HepG2 (cell line): ENCODE data around the gene RPH3AL. TPM values are rescaled to one million over a fixed set of nuclear protein-coding genes. Genes with fewer than 3 reads are reported as not detected.

Experiments used
- ATAC-seq: fragments of 200-7000 bp; cut with Tn5 transposase; 3 replicates; pipeline ENCODE4 v1.9.1; 2020; ENCODE audit warnings: mild to moderate bottlenecking, moderate library complexity
- BruUV-seq: library from RNA; stranded (reverse); fragments of 400-500 nt; replicated peaks from 2 replicates; lab custom pipeline; 2021; lab: Mats Ljungman, UMichigan
- CTCF ChIA-PET: fragments of 300-600 bp; formaldehyde crosslinking; extraction: SDS; loops from one replicate; lab custom pipeline; 2021; ENCODE audit warnings: low total read pairs, inconsistent platforms, low intra/inter-chr PET ratio; lab: Yijun Ruan, JAX
- POLR2A ChIA-PET: fragments of 350-600 bp; sonication (Branson Sonifier 250); formaldehyde crosslinking; loops from one replicate; lab custom pipeline; 2020; ENCODE audit warnings: antibody characterized with exemption, inconsistent platforms; lab: Yijun Ruan, JAX
- DNase-seq: peaks from one replicate; pipeline ENCODE4 v3.0.0-alpha.2; 2015; ENCODE audit warnings: low spot score
- FAIRE-seq: peaks from 3 replicates; lab custom pipeline; 2011; peaks lifted over from hg19 to GRCh38; lab: Jason Lieb, UNC
- H2AFZ ChIP-seq: one replicate; pipeline ENCODE4 v1.6.1; 2011; ENCODE audit warnings: low read length, inconsistent platforms
- H3K27ac ChIP-seq: fragments of 300-600 bp; 3 replicates; pipeline ENCODE4 v1.8.0; 2011; ENCODE audit warnings: mixed run types, mild to moderate bottlenecking, mixed read lengths, low read length, inconsistent platforms; ENCODE audit not compliant: insufficient read depth; ENCODE audit errors: extremely low read length
- H3K27me3 ChIP-seq, 2 experiments: fragments of 200-600 bp in 1 of 2; 2 replicates in 1 of 2; 3 replicates in 1 of 2; pipeline versions ENCODE4 v1.6.0 to v1.8.0; 2011; ENCODE audit warnings: low read length in 2 of 2, mild to moderate bottlenecking in 2 of 2, moderate library complexity in 2 of 2, inconsistent platforms in 1 of 2; ENCODE audit not compliant: insufficient read depth in 2 of 2, control insufficient read depth in 1 of 2
- H3K36me3 ChIP-seq, 2 experiments: fragments of 200-600 bp in 1 of 2; replicated peaks in 1 of 2; 2 replicates in 1 of 2; 3 replicates in 1 of 2; pipeline versions ENCODE4 v1.5.1 to v1.8.0; 2011; ENCODE audit warnings: low read length in 2 of 2, inconsistent platforms in 1 of 2; ENCODE audit not compliant: insufficient read depth in 2 of 2, control insufficient read depth in 1 of 2
- H3K4me1 ChIP-seq: 2 replicates; pipeline ENCODE4 v1.5.1; 2012; ENCODE audit warnings: low read length, inconsistent platforms; ENCODE audit not compliant: insufficient read depth
- H3K4me2 ChIP-seq: 2 replicates; pipeline ENCODE4 v1.6.0; 2011; ENCODE audit warnings: low read depth, low read length, inconsistent platforms
- H3K4me3 ChIP-seq, 3 experiments: fragments of 200-600 bp in 1 of 3; sonication (generic), shearing (Covaris generic) in 1 of 3; replicated peaks in 1 of 3; 2 replicates each; pipeline ENCODE4 v1.5.1; 2011 to 2016; ENCODE audit warnings: low read length in 3 of 3, inconsistent platforms in 2 of 3, low read depth in 2 of 3, mild to moderate bottlenecking in 2 of 3, control low read depth in 1 of 3, mixed read lengths in 1 of 3; ENCODE audit not compliant: insufficient read depth in 1 of 3
- H3K79me2 ChIP-seq: one replicate; pipeline ENCODE4 v1.6.1; 2011; ENCODE audit warnings: low read length, inconsistent platforms; ENCODE audit not compliant: insufficient read depth
- H3K9ac ChIP-seq: 2 replicates; pipeline ENCODE4 v1.6.0; 2011; ENCODE audit warnings: mild to moderate bottlenecking, low read depth, low read length, inconsistent platforms; ENCODE audit not compliant: insufficient read depth
- H3K9me3 ChIP-seq: 2 replicates; pipeline ENCODE4 v1.5.1; 2012; ENCODE audit warnings: mild to moderate bottlenecking, low read length
- H4K20me1 ChIP-seq: 2 replicates; pipeline ENCODE4 v1.6.0; 2011; ENCODE audit warnings: inconsistent platforms, mild to moderate bottlenecking, low read length, moderate library complexity; ENCODE audit not compliant: insufficient read depth
- ASH2L ChIP-seq: fragments of 300-600, 200-600 bp; sonication (generic); IDR thresholded peaks from 2 replicates; pipeline ENCODE4 v1.7.0; 2017; ENCODE audit warnings: low read depth, mild to moderate bottlenecking, moderate library complexity, mixed read lengths, low read length; ENCODE audit not compliant: insufficient read length
- CBX5 ChIP-seq: sonication (generic); formaldehyde crosslinking; IDR thresholded peaks from 2 replicates; pipeline ENCODE4 v1.4.0; 2020; ENCODE audit warnings: missing genetic modification reagents, borderline replicate concordance
- ETV6 ChIP-seq: sonication (generic); formaldehyde crosslinking; conservative IDR thresholded peaks from 2 replicates; pipeline ENCODE4 v1.4.0; 2020; ENCODE audit warnings: missing genetic modification reagents
- FOXM1 ChIP-seq: sonication (generic); formaldehyde crosslinking; IDR thresholded peaks from 2 replicates; pipeline ENCODE4 v1.5.0; 2020; ENCODE audit warnings: missing genetic modification reagents
- GTF2F1 ChIP-seq: fragments of 150-350 bp; IDR thresholded peaks from 2 replicates; pipeline ENCODE4 v1.6.1; 2014; ENCODE audit warnings: low read length
- HOXA9 ChIP-seq: sonication (generic); formaldehyde crosslinking; IDR thresholded peaks from 2 replicates; pipeline ENCODE4 v1.8.1; 2022; ENCODE audit warnings: missing genetic modification reagents, mild to moderate bottlenecking, moderate library complexity, borderline replicate concordance
- MTF1 ChIP-seq: sonication (generic); formaldehyde crosslinking; IDR thresholded peaks from 2 replicates; pipeline ENCODE4 v1.5.0; 2020; ENCODE audit warnings: missing genetic modification reagents
- NFE2L1 ChIP-seq: sonication (generic); formaldehyde crosslinking; IDR thresholded peaks from 2 replicates; pipeline ENCODE4 v1.4.0; 2020; ENCODE audit warnings: missing genetic modification reagents, mild to moderate bottlenecking, borderline replicate concordance
- ONECUT2 ChIP-seq: sonication (generic); formaldehyde crosslinking; IDR thresholded peaks from 2 replicates; pipeline ENCODE4 v1.4.0; 2020; ENCODE audit warnings: missing genetic modification reagents
- RBFOX2 ChIP-seq: fragments of 200-400 bp; formaldehyde crosslinking; IDR thresholded peaks from 2 replicates; pipeline ENCODE4 v1.6.1; 2017; ENCODE audit warnings: low read depth, mild to moderate bottlenecking, low read length
- WIZ ChIP-seq: sonication (generic); formaldehyde crosslinking; IDR thresholded peaks from 2 replicates; pipeline ENCODE4 v1.5.1; 2020; ENCODE audit warnings: mild to moderate bottlenecking, missing genetic modification reagents
- ZNF138 ChIP-seq: sonication (generic); formaldehyde crosslinking; IDR thresholded peaks from 2 replicates; pipeline ENCODE4 v1.5.0; 2020; ENCODE audit warnings: mild to moderate bottlenecking, low read depth, missing genetic modification reagents
- ZNF253 ChIP-seq: sonication (generic); formaldehyde crosslinking; IDR thresholded peaks from 2 replicates; pipeline ENCODE4 v1.8.0; 2022; ENCODE audit warnings: mild to moderate bottlenecking, missing genetic modification reagents, borderline replicate concordance
- ZNF614 ChIP-seq: IDR thresholded peaks from 2 replicates; pipeline ENCODE4 v1.6.1; 2018; ENCODE audit warnings: missing biosample characterization, missing genetic modification reagents, inconsistent platforms, borderline replicate concordance
- ZNF747 ChIP-seq: sonication (generic); formaldehyde crosslinking; IDR thresholded peaks from 2 replicates; pipeline ENCODE4 v1.8.1; 2023; ENCODE audit warnings: missing genetic modification reagents, mild to moderate bottlenecking, borderline replicate concordance
- WGBS: methylation state at CpG from one replicate; pipeline ENCODE4 v1.1.6; 2017; ENCODE audit warnings: low lambda C conversion rate; 5-methylcytosine and 5-hydroxymethylcytosine counted together
- in situ Hi-C: cut with HindIII; loops from 2 replicates; pipeline ENCODE4 v1.10.0; 2017; ENCODE audit warnings: low pct_unique_long_range_greater_than_20kb; ENCODE audit not compliant: extremely low pct_ligation_motif_present
- intact Hi-C: fragments of 100-400 bp; cut with micrococcal nuclease; formaldehyde crosslinking; loops from one replicate; pipeline ENCODE4 v1.10.0; 2022; ENCODE audit not compliant: unreplicated experiment
- polyA plus RNA-seq, 8 experiments: library from polyadenylated mRNA; depleted of rRNA in 3 of 8; stranded (reverse) in 7 of 8; unstranded in 1 of 8; fragments of >200 nt; fragmentation: Illumina TruSeq in 4 of 8; extraction: Trizol in 4 of 8; gene quantifications; 2 replicates each; pipeline versions ENCODE4 v1.2.1 to v1.2.3, GENCODE V29; 2011 to 2016; ENCODE audit warnings: low read depth in 4 of 8, missing spikeins in 1 of 8, mixed read lengths in 1 of 8; ENCODE audit not compliant: insufficient read depth in 1 of 8
- total RNA-seq, 5 experiments: library from RNA; depleted of rRNA; stranded (reverse); fragments of >200 nt; fragmentation: Illumina TruSeq; extraction: Trizol; gene quantifications; 2 replicates each; pipeline ENCODE4 v1.2.3, GENCODE V29; 2016; ENCODE audit warnings: low read depth in 1 of 5
- TF ChIP-seq, protein P1 (sequence below): sonication (generic); IDR thresholded peaks from 2 replicates; pipeline ENCODE4 v1.6.1; 2016; ENCODE audit warnings: low read depth, borderline replicate concordance
- TF ChIP-seq, protein P2 (sequence below): sonication (generic); formaldehyde crosslinking; IDR thresholded peaks from 2 replicates; pipeline ENCODE4 v1.5.1; 2020; ENCODE audit warnings: mild to moderate bottlenecking, missing genetic modification reagents, moderate library complexity
- TF ChIP-seq, protein P3 (sequence below): sonication (generic); formaldehyde crosslinking; IDR thresholded peaks from 2 replicates; pipeline ENCODE4 v1.5.0; 2020; ENCODE audit warnings: missing genetic modification reagents, mild to moderate bottlenecking, borderline replicate concordance

The RPH3AL gene
- total and polyA plus RNA-seq, 2 of the 13 experiments (the other 11 are each of a cell fraction or from before 2014, with no cell fraction given), result 7.8 to 16.4 TPM

GRCh38 chr17:301681-302299 is 50.8 kb downstream of the RPH3AL start:
- WGBS, result over 99% methylated on average over 13 of the region's 27 CpGs
- Histone ChIP-seq H3K9me3 (no peaks in the 10 kb centered on the region), H3K4me1 (no peaks in the 10 kb centered on the region), H3K4me2 (no peak overlapping the region), H3K27ac (no peak overlapping the region), H3K27me3 (no peaks in the 10 kb centered on the region)
- ATAC-seq (no peak), DNase-seq (no peak)
- intact Hi-C loops, result no loop called here
- no TSS peak for BruUV-seq
- no peak for TF ChIP-seq GTF2F1
- no peak for TF ChIP-seq MTF1 (CRISPR knock-in tag)
- TF ChIP-seq FOXM1 (CRISPR knock-in tag), result no peak
- TF ChIP-seq, protein P1, sequence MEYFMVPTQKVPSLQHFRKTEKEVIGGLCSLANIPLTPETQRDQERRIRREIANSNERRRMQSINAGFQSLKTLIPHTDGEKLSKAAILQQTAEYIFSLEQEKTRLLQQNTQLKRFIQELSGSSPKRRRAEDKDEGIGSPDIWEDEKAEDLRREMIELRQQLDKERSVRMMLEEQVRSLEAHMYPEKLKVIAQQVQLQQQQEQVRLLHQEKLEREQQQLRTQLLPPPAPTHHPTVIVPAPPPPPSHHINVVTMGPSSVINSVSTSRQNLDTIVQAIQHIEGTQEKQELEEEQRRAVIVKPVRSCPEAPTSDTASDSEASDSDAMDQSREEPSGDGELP, result no peak
- no peak for TF ChIP-seq ZNF614 (CRISPR knock-in tag)
- no peak for TF ChIP-seq ONECUT2 (CRISPR knock-in tag)
- TF ChIP-seq NFE2L1 (CRISPR knock-in tag), result no peak
- TF ChIP-seq CBX5 (CRISPR knock-in tag), result no peak
- TF ChIP-seq ZNF138 (CRISPR knock-in tag), result no peak
- TF ChIP-seq ASH2L, result no peak
- TF ChIP-seq, protein P2, sequence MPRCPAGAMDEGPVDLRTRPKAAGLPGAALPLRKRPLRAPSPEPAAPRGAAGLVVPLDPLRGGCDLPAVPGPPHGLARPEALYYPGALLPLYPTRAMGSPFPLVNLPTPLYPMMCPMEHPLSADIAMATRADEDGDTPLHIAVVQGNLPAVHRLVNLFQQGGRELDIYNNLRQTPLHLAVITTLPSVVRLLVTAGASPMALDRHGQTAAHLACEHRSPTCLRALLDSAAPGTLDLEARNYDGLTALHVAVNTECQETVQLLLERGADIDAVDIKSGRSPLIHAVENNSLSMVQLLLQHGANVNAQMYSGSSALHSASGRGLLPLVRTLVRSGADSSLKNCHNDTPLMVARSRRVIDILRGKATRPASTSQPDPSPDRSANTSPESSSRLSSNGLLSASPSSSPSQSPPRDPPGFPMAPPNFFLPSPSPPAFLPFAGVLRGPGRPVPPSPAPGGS, result no peak
- no peak for TF ChIP-seq RBFOX2
- no peak for TF ChIP-seq ZNF253 (CRISPR knock-in tag)
- TF ChIP-seq ZNF747 (CRISPR knock-in tag), result no peak
- TF ChIP-seq, protein P3, sequence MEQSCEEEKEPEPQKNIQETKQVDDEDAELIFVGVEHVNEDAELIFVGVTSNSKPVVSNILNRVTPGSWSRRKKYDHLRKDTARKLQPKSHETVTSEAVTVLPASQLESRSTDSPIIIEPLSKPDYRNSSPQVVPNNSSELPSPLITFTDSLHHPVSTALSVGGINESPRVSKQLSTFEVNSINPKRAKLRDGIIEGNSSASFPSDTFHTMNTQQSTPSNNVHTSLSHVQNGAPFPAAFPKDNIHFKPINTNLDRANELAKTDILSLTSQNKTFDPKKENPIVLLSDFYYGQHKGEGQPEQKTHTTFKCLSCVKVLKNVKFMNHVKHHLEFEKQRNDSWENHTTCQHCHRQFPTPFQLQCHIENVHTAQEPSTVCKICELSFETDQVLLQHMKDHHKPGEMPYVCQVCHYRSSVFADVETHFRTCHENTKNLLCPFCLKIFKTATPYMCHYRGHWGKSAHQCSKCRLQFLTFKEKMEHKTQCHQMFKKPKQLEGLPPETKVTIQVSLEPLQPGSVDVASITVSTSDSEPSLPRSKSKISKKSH, result no peak
- no peak for TF ChIP-seq ETV6
- TF ChIP-seq WIZ, result no peak
- TF ChIP-seq HOXA9 (CRISPR knock-in tag), result no peak
- TF ChIP-seq, all 625 proteins: peak for 0
- CTCF ChIA-PET, result no interaction called here
- FAIRE-seq, result no peak
- H3K4me3 ChIP-seq, result no peak overlapping the region
- peaks cover 2 to 6% of the 10 kb centered on the region in 2 experiments; a peak in 4 of 5 replicates for H3K36me3 ChIP-seq
- in situ Hi-C loops, result no loop called here
- no peaks in the 10 kb centered on the region for H3K79me2 ChIP-seq
- no peak overlapping the region for H3K9ac ChIP-seq
- no peak overlapping the region for H2AFZ ChIP-seq
- POLR2A ChIA-PET, result no interaction called here
- H4K20me1 ChIP-seq, result no peaks in the 10 kb centered on the region
